GOT3 (cell line): ENCODE results near the gene MCM7.

ENCODE experiments used
- DNase-seq: peaks from one replicate; lab custom pipeline; 2025; ENCODE audit warnings: mixed read lengths; lab: John Stamatoyannopoulos, UW

MCM7 gene

GRCh38 chr7:100093925-100094486 lies 7.2 kb downstream of the MCM7 start:
- no peak for DNase-seq

- DNase-seq = no peak
Measured at GRCh38 chr7:100093498-100093897, 7.7 kb downstream of the MCM7 start.

GRCh38 chr7:100093054-100093453 lies 8.1 kb downstream of the MCM7 start:
- no peak for DNase-seq

GRCh38 chr7:100091411-100092181 lies 9.6 kb downstream of the MCM7 start:
- DNase-seq = no peak

GRCh38 chr7:100090527-100091410 lies 10.4 kb downstream of the MCM7 start:
- no peak for DNase-seq

GRCh38 chr7:100089458-100090196 lies 11.6 kb downstream of the MCM7 start:
- no peak for DNase-seq

DNA sequence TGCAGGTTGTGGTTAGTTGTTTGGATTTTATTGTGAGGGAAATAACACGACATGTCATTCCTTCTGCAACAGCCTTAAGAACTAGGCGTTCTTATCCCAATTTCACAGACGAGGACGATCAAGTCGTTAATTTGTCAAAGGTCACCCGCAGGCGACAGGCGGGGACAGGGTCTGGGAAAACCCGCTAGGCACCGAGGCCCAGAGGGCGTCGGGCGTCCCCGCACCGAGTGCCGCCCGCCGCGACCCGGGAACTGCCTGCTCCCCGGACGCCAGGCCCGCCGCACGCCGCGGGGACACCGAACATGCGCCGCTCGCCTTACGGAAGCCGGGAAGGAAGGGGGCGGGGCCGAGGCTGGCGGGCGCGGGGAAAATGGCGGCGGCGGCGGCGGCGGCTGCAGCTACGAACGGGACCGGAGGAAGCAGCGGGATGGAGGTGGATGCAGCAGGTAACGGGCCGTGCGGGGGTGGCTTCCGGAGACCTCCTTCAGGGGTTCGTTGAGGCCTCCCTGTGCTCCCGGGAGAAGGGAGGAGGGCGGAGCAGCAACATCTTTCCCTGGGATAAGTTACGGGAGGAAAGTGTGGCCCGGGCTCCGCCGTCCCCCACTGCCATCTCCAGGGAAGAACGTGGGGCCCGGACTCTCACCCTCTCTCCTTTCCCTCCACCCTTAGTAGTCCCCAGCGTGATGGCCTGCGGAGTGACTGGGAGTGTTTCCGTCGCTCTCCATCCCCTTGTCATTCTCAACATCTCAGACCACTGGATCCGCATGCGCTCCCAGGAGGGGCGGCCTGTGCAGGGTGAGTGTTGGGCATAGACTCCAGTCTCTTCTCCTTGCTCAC lies 12.4 kb downstream of the MCM7 start, which contains the start of gene COPS6:
TSS of gene COPS6 (plus strand) at position 349 of the 837 bp plus-strand sequence. CDS start at position 371, 22 bp downstream.
- peak; percentile 17 for DNase-seq

GRCh38 chr7:100088095-100088620 lies 13.0 kb downstream of the MCM7 start:
- DNase-seq = no peak

GRCh38 chr7:100087055-100087750 lies 14.0 kb downstream of the MCM7 start:
- DNase-seq = no peak

GRCh38 chr7:100085515-100085914 lies 15.7 kb downstream of the MCM7 start:
- DNase-seq = no peak

DNA sequence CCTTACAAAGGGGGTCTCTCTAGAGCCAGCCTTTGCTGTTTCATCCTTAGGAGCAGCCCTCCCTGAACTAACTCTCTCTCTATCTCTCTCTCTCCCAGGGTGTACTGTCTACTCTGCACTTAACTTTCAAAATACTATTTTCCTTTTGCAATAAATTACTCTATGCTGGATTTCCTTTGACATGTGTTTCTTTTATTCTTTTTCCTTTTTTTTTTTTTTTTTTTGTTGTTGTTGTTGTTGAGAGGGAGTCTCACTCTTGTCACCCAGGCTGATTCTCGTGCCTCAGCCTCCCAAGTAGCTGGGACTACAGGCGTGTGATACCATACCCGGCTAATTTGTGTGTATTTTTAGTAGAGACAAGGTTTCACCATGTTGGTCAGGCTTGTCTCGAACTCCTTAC lies 18.2 kb downstream of the MCM7 start:
- DNase-seq = no peak

GRCh38 chr7:100081535-100082102 lies 19.6 kb downstream of the MCM7 start, which contains the start of gene ZNF3:
ZNF3 (minus strand) TSS chr7:100081723; CDS start chr7:100077357, 4,366 bp downstream.
- peak; percentile 92 for DNase-seq

DNA sequence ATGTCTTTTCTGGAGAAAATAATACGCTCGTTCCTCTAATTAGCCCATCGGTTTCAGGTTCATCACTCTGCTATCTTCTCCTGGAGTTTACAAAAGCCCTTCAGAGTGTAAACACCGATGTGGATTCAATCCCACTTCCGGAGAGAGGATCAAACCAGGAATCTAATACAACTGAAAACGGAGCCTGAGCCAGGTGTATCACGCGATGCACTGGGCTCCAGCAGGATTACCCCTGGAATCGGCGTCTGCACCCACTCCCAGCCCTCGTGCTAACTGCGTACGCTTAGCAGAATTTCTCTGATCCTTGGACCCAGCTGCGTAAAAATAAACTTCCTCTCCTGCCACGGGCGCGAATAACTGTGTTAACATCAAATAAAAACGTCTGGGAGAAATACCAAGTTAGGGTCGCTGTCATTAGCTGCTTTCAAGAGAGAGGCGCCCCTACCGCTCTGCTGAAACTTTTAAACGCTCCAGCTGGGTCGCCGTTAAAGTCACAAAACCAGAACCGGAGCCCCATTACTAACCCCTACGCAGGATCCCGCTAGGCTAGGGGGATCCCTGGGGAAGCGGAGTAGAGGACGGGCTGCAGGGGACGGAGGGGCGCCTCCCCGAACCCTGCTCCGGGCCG lies 20.2 kb downstream of the MCM7 start:
- no peak for DNase-seq

DNA sequence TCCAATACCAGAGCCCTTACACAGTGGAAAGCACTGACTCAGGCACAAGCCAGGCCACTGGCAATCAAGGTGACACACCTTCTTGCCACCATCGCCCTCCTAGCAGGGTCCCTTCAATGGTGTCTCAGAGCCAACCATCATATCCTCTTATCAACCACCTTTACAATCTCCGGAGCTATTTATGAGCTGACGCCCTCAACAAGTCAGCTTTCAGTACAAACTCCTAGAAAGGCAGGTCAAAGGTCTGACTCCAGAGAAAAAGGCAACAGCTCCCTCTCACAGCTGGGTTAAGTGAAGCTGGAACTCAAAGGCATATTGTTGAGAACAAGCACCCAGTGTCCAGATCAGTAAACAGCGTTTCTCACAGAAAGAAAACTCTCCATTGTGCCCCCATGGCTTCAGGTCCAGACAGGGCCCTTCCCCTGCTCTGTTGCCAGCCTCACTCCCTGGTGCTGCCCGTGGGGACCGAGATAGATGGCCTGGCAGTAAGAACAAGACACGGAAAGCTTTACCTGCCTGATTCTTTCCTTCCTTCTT lies 22.1 kb downstream of the MCM7 start:
- no peak for DNase-seq

DNA sequence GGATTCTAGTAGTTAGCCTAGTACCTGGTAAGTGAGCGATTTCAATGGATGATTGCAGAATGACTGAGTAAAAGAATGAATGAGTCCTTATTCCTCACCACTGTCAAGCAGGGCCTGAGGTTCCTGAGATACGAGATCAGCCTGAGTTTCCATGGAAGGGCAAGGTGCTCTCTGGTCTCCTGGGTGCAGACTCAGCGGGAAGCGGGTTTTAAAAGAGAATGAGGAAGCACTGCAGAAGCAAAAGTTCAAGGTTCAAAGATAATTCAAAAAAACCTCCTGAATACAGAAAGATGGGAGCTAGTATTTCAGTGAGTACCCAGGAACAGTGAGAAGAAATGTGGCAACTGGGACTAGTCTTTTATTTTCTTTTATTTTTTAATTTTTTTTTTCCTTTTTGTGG lies 24.0 kb downstream of the MCM7 start:
- DNase-seq = no peak

DNA sequence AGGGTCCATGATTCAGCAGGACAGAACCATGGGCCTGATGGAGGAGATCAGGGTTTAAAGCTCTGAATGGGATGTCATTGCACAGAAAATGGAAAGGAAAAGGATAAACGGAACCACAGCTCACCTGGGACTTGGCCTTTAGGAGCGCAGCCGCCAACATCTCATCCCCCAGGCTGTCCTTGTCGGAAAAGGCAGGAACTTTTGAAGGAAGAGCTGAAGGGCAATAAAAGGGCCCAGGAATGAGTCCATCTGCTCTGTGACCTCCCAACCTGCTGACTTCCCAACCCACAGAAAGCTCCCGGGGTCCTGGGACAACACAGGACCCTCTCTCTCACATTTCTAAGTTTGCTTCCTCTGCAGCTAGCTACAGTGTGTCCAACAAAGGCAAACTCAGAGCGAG lies 25.8 kb downstream of the MCM7 start:
- DNase-seq = no peak

- no peak for DNase-seq
Measured at GRCh38 chr7:100074841-100075240, 26.4 kb downstream of the MCM7 start.

DNA sequence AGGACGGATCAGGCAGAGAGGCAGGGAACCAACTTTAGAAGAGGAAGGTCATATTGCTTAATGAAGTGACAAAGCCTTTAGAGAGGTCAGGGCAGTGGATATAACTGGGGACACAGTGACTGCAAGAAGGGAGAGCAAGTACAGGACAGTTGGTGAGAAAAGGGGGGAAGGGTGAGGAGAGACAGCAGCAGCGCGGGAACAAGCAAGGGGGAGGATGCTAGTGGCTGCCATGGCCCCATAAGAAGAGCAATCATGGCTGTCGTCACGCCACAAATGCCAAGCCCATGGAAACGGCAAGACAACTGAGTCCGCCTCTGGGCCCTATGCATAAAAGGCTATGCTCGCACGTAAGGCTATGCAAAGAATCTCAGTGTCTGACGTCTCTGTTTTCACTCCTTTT lies 28.7 kb downstream of the MCM7 start:
- no peak for DNase-seq
